Stomach (tissue), 4 donors: Measurements from ENCODE around the gene WIPI1.

Experiments used
- CTCF ChIP-seq, 7 experiments: fragments of 450-650 bp in 4 of 7; fragments of 200-600 bp in 3 of 7; sonication (generic) in 3 of 7; IDR thresholded peaks; one replicate each; pipeline ENCODE4 v1.5.1; 2016 to 2019; ENCODE audit warnings: antibody characterized with exemption in 7 of 7, control low read depth in 2 of 7, mild to moderate bottlenecking in 1 of 7
- POLR2AphosphoS5 ChIP-seq, 3 donors: sonication (generic); formaldehyde crosslinking; IDR thresholded peaks; one replicate each; pipeline ENCODE4 v1.6.1; 2016; ENCODE audit warnings: antibody characterized with exemption in 3 of 3

DNA sequence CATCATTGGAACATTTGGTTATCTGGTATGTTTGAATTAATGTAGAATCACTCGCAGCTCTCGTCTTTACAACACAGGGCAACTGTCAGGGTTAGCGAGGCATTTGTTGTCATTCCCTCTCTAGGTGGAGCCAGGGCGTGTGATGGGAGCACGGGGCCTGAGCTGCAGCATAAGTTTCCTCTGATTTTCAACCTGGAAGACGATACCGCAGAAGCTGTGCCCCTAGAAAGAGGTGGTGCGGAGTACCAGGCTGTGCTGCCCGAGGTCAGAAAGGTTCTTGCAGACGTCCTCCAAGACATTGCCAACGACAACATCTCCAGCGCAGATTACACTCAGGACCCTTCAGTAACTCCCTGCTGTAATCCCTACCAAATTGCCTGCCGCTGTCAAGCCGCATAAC, 37.2 kb downstream of the WIPI1 start:
- TF ChIP-seq POLR2AphosphoS5 (IDR thresholded peaks at IDR 0.05) (no peak), CTCF (IDR thresholded peaks at IDR 0.05) (no peak)
